GM12875 (cell line): Measurements from ENCODE around the gene GPS2.

Source experiments
- H3K4me3 ChIP-seq: one replicate; pipeline ENCODE4 v1.5.1; 2011; ENCODE audit warnings: low read depth, low read length, control low read depth
- CTCF ChIP-seq: IDR thresholded peaks from 2 replicates; pipeline ENCODE4 v1.5.1; 2011; ENCODE audit warnings: low read depth, mild to moderate bottlenecking, control low read depth, inconsistent platforms, low read length, moderate library complexity, borderline replicate concordance; ENCODE audit not compliant: insufficient read depth

The GPS2 gene

GRCh38 chr17:7355573-7355972, 40.4 kb upstream of the GPS2 start:
- no peak for TF ChIP-seq CTCF
- no peak overlapping the region for H3K4me3 ChIP-seq

GRCh38 chr17:7355053-7355452, 39.9 kb upstream of the GPS2 start, which contains the start of gene TMEM95:
Gene TMEM95 (plus strand): TSS chr17:7355156. CDS start chr17:7355205, 49 bp downstream.
- H3K4me3 ChIP-seq: no peak within 1 kb of the TSS
- no peak for TF ChIP-seq CTCF

- no peak for TF ChIP-seq CTCF
- no peak overlapping the region for H3K4me3 ChIP-seq
Measured at GRCh38 chr17:7354262-7354843, 39.2 kb upstream of the GPS2 start.

- no peak for TF ChIP-seq CTCF
- H3K4me3 ChIP-seq: peak overlapping the region; percentile 57
Measured at GRCh38 chr17:7352910-7353635, 37.9 kb upstream of the GPS2 start.

- H3K4me3 ChIP-seq: peak overlapping the region; percentile 57
- peak; percentile 70 for TF ChIP-seq CTCF
Measured at GRCh38 chr17:7352503-7352889, 37.3 kb upstream of the GPS2 start.

GRCh38 chr17:7351665-7352502, 36.7 kb upstream of the GPS2 start, which contains the start of gene KCTD11:
Gene KCTD11 (plus strand): TSS chr17:7352162.
- H3K4me3 ChIP-seq: peak within 1 kb of the TSS; percentile 57
- no peak for TF ChIP-seq CTCF
